Skin epidermis (tissue), 12 donors: ENCODE data around the gene CLEC11A.

Source experiments
- H3K27ac ChIP-seq, 21 experiments: fragments of 200-600 bp; sonication (generic) in 11 of 21; one replicate each; pipeline ENCODE4 v1.5.0; 2020; ENCODE audit warnings: mild to moderate bottlenecking in 3 of 21, inconsistent platforms in 2 of 21, moderate library complexity in 2 of 21
- H3K4me3 ChIP-seq, 7 experiments: fragments of 200-600 bp; sonication (generic) in 2 of 7; one replicate each; pipeline ENCODE4 v1.5.0; 2020; ENCODE audit warnings: inconsistent platforms in 2 of 7, mild to moderate bottlenecking in 2 of 7, moderate library complexity in 1 of 7

CLEC11A gene

GRCh38 chr19:50703915-50704796 is 19.0 kb upstream of the CLEC11A start:
- Histone ChIP-seq H3K27ac (no peak overlapping the region), H3K4me3 (no peak overlapping the region)

- H3K4me3 ChIP-seq, result no peak overlapping the region
- H3K27ac ChIP-seq, result no peak overlapping the region
Measured at GRCh38 chr19:50705422-50706019, 17.6 kb upstream of the CLEC11A start.

- H3K4me3 ChIP-seq, result no peak overlapping the region
- H3K27ac ChIP-seq, result no peak overlapping the region
Measured at GRCh38 chr19:50706387-50706786, 16.8 kb upstream of the CLEC11A start.

- no peak overlapping the region for H3K27ac ChIP-seq
- no peak overlapping the region for H3K4me3 ChIP-seq
Measured at GRCh38 chr19:50708179-50708879, 14.8 kb upstream of the CLEC11A start.

GRCh38 chr19:50710094-50710493 is 13.1 kb upstream of the CLEC11A start:
- Histone ChIP-seq H3K4me3 (no peak overlapping the region), H3K27ac (no peak overlapping the region)

GRCh38 chr19:50710612-50711011 is 12.6 kb upstream of the CLEC11A start:
- Histone ChIP-seq H3K27ac (no peak overlapping the region), H3K4me3 (no peak overlapping the region)

GRCh38 chr19:50711196-50711595 is 12.0 kb upstream of the CLEC11A start:
- Histone ChIP-seq H3K4me3 (no peak overlapping the region), H3K27ac (no peak overlapping the region)

- no peak overlapping the region for H3K27ac ChIP-seq
- no peak overlapping the region for H3K4me3 ChIP-seq
Measured at GRCh38 chr19:50711805-50712204, 11.4 kb upstream of the CLEC11A start.

GRCh38 chr19:50712833-50713232 is 10.3 kb upstream of the CLEC11A start:
- no peak overlapping the region for H3K27ac ChIP-seq

GRCh38 chr19:50713556-50714236 is 9.5 kb upstream of the CLEC11A start:
- Histone ChIP-seq H3K4me3 (no peak overlapping the region), H3K27ac (no peak overlapping the region)

More at GRCh38 chr19:50712833-50713232, 10.3 kb upstream of the CLEC11A start:
- H3K4me3 ChIP-seq, result no peak overlapping the region

- H3K27ac ChIP-seq, result no peak overlapping the region
- no peak overlapping the region for H3K4me3 ChIP-seq
Measured at GRCh38 chr19:50716178-50717025, 6.8 kb upstream of the CLEC11A start.

- Histone ChIP-seq H3K27ac (no peak overlapping the region), H3K4me3 (no peak overlapping the region)
Measured at GRCh38 chr19:50717026-50717723, 6.0 kb upstream of the CLEC11A start.

GRCh38 chr19:50717891-50718254 is 5.3 kb upstream of the CLEC11A start:
- H3K4me3 ChIP-seq, result peak overlapping the region in 2 of 7 experiments; percentile 30 to 31
- no peak overlapping the region for H3K27ac ChIP-seq

GRCh38 chr19:50718255-50719118 is 4.7 kb upstream of the CLEC11A start:
- H3K4me3 ChIP-seq, result peak overlapping the region; percentile 9 to 41 (median 30)
- H3K27ac ChIP-seq, result peak overlapping the region in 3 of 21 experiments; percentile 52 to 65 (median 62)

- Histone ChIP-seq H3K4me3 (peak overlapping the region; percentile 9 to 41 (median 30)), H3K27ac (peak overlapping the region in 3 of 21 experiments; percentile 52 to 65 (median 62))
Measured at GRCh38 chr19:50719119-50719435, 4.1 kb upstream of the CLEC11A start.

- Histone ChIP-seq H3K4me3 (peak within 1 kb of the TSS; percentile 9 to 41 (median 30)), H3K27ac (peak within 1 kb of the TSS in 5 of 21 experiments; percentile 37 to 65 (median 52))
Measured at GRCh38 chr19:50719566-50719965, 3.6 kb upstream of the CLEC11A start, which contains the start of gene SHANK1. TSS of gene SHANK1 (minus strand) at chr19:50719802. CDS start at chr19:50716919, 2,883 bp downstream.

GRCh38 chr19:50720181-50720920 is 2.8 kb upstream of the CLEC11A start:
- Histone ChIP-seq H3K27ac (peak overlapping the region in 3 of 21 experiments; percentile 8 to 37 (median 14)), H3K4me3 (no peak overlapping the region)
